ENCODE data around the gene C10orf67. TPM values are rescaled to one million over a fixed set of nuclear protein-coding genes. Genes with fewer than 3 reads are reported as not detected.
A peak's percentile ranks its signal among the peaks of the same experiment; 100 is the strongest.
"Not testable (repeated sequence)": the region's sequence is repeated elsewhere in the genome, so short reads cannot be mapped to it uniquely, and the experiment has no call there.

Gene C10orf67
- total and polyA plus RNA-seq, 11 donors = 0.12 to 1.00 (median 0.43) TPM

- TF ChIP-seq CTCF (IDR thresholded peaks at IDR 0.05) (no peak), POLR2A (IDR thresholded peaks at IDR 0.05) (no peak)
- Histone ChIP-seq H3K27ac (no peak overlapping the region), H3K4me3 (no peak overlapping the region), H3K9me3 (no peaks in the 10 kb centered on the region), H3K27me3 (peaks cover 0 to 4% (median 0%) of the 10 kb centered on the region in 9 donors), H3K4me1 (peaks cover 0 to 6% (median 0%) of the 10 kb centered on the region in 12 donors), H3K36me3 (no peaks in the 10 kb centered on the region)
- WGBS, 4 donors = 0 to 17% (median 6%) methylated on average over 1 of the region's 1 CpG
- ATAC-seq (peak in 1 of 4 donors; percentile 16), DNase-seq (peak in 1 of 5 donors; percentile 34)
- intact Hi-C loops (cut with DNase I) = loop anchor here in 4 of 10 donors (2.0 to 10.0 kb wide), 5 partner anchors 220 to 394 kb away; no protein-coding TSS in a partner anchor
Measured at GRCh38 chr10:23310404-23310803, 34.2 kb downstream of the C10orf67 start.

DNA sequence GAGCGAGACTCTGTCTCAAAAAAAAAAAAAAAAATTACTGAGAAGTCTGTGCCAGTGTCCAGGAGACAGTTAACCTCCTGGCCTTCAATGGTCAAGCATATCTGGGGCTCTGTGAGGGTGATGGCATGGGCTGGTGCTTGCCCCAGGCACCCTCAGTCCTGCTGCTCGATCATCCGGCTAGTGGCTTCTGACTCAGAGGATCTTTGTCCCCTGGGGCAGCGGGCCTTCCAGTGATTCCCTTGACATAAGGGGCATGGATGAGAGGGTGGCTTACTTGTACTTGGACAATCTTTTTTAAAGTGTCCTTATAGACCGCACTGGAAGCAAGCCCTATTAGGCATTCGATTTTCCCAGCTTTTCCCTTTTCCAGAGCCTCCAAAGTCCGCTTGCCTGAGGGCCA is 44.6 kb downstream of the C10orf67 start:
- not testable (repeated sequence) for H3K4me1 ChIP-seq, ATAC-seq, H3K4me3 ChIP-seq, H3K27me3 ChIP-seq, DNase-seq, H3K36me3 ChIP-seq, H3K27ac ChIP-seq, H3K9me3 ChIP-seq
- 84 to 93% (median 91%) methylated on average over 7 of the region's 7 CpGs for WGBS, 4 donors
- intact Hi-C loops (cut with DNase I) = loop anchor here in 2 of 10 donors (10.0 kb wide), 2 partner anchors 135 to 145 kb away; no protein-coding TSS in a partner anchor

GRCh38 chr10:23294638-23295247 is 49.9 kb downstream of the C10orf67 start:
- Histone ChIP-seq H3K9me3 (no peaks in the 10 kb centered on the region), H3K4me3 (no peak overlapping the region), H3K36me3 (no peaks in the 10 kb centered on the region), H3K27ac (no peak overlapping the region), H3K27me3 (peaks cover 0 to 19% (median 0%) of the 10 kb centered on the region in 9 donors), H3K4me1 (no peaks in the 10 kb centered on the region)
- intact Hi-C loops (cut with DNase I) = loop anchor here in 4 of 10 donors (5.0 to 10.0 kb wide), 3 partner anchors 130 to 140 kb away; no protein-coding TSS in a partner anchor
- WGBS, 4 donors = 47 to 56% (median 50%) methylated on average over 5 of the region's 5 CpGs
- TF ChIP-seq CTCF (IDR thresholded peaks at IDR 0.05) (peak; percentile 18 to 55 (median 41)), POLR2A (IDR thresholded peaks at IDR 0.05) (no peak)
- DNase-seq (no peak), ATAC-seq (no peak)

- DNase-seq (no peak), ATAC-seq (no peak)
- Histone ChIP-seq H3K36me3 (no peaks in the 10 kb centered on the region), H3K27ac (no peak overlapping the region), H3K4me3 (no peak overlapping the region), H3K9me3 (no peaks in the 10 kb centered on the region), H3K27me3 (peaks cover 0 to 19% (median 0%) of the 10 kb centered on the region in 9 donors), H3K4me1 (no peaks in the 10 kb centered on the region)
- WGBS, 4 donors = 56 to 61% (median 59%) methylated on average over 4 of the region's 4 CpGs
- TF ChIP-seq CTCF (IDR thresholded peaks at IDR 0.05) = no peak
- TF ChIP-seq POLR2A (IDR thresholded peaks at IDR 0.05) = no peak
- intact Hi-C loops (cut with DNase I) = loop anchor here in 4 of 10 donors (5.0 to 10.0 kb wide), 3 partner anchors 129 to 139 kb away; no protein-coding TSS in a partner anchor
Measured at GRCh38 chr10:23293973-23294590, 50.5 kb downstream of the C10orf67 start.
